Erythroblast (primary cell): Measurements from ENCODE around the gene STK24.

ENCODE experiments used
- GATA1 ChIP-seq: IDR thresholded peaks from 2 replicates; pipeline ENCODE4 v1.6.1; 2011; ENCODE audit warnings: low read depth, mild to moderate bottlenecking, control low read depth, low read length, moderate library complexity
- POLR2A ChIP-seq: IDR thresholded peaks from 2 replicates; pipeline ENCODE4 v1.6.1; 2011; ENCODE audit warnings: mild to moderate bottlenecking, low read length

- no peak for TF ChIP-seq POLR2A
- no peak for TF ChIP-seq GATA1
Observed at GRCh38 chr13:98490866-98491265, 86.0 kb downstream of the STK24 start.
